Cardiac muscle cell (in vitro differentiated cells and primary cell): ENCODE data around the gene KLHL1. TPM values are rescaled to one million over a fixed set of nuclear protein-coding genes. Genes with fewer than 3 reads are reported as not detected.

Source experiments
- DNase-seq, 2 donors: peaks; one replicate each; pipeline versions ENCODE4 v3.0.0 to v3.0.0-alpha.2; 2010 to 2017; ENCODE audit warnings: low read depth in 1 of 2, low spot score in 1 of 2
- H3K27ac ChIP-seq: fragments of 200-600 bp; sonication (generic); 2 replicates; pipeline ENCODE4 v1.5.1; 2016
- H3K27me3 ChIP-seq: fragments of 200-600 bp; sonication (generic); 2 replicates; pipeline ENCODE4 v1.6.0; 2016; ENCODE audit warnings: control low read depth
- H3K36me3 ChIP-seq: fragments of 200-600 bp; sonication (generic); 2 replicates; pipeline ENCODE4 v1.5.1; 2016; ENCODE audit warnings: control low read depth
- H3K4me1 ChIP-seq: fragments of 200-600 bp; sonication (generic); 2 replicates; pipeline ENCODE4 v1.8.1; 2017; ENCODE audit warnings: low read depth, mild to moderate bottlenecking, mixed run types
- H3K4me3 ChIP-seq: fragments of 200-600 bp; sonication (generic); 2 replicates; pipeline ENCODE4 v1.5.1; 2016; ENCODE audit warnings: mild to moderate bottlenecking
- H3K9me3 ChIP-seq: fragments of 200-600 bp; sonication (generic); 2 replicates; pipeline ENCODE4 v1.5.1; 2017; ENCODE audit warnings: low read depth, mild to moderate bottlenecking, control low read depth
- polyA plus RNA-seq: library from polyadenylated mRNA; unstranded; fragments of >200 nt; fragmentation: Nextera tagmentation; extraction: Ambion mirVana; gene quantifications from 2 replicates; pipeline ENCODE4 v1.2.1, GENCODE V29; 2016
- total RNA-seq: library from RNA; depleted of rRNA; stranded (reverse); fragments of >200 nt; gene quantifications from 2 replicates; pipeline ENCODE4 v1.2.3, GENCODE V29; 2016
- TF ChIP-seq, protein P1 (sequence below): IDR thresholded peaks from 2 replicates; pipeline ENCODE4 v1.5.1; 2012; ENCODE audit warnings: low read depth, mild to moderate bottlenecking, low read length

Gene KLHL1
- total and polyA plus RNA-seq, 2 experiments from 2014 or later = not detected

DNA sequence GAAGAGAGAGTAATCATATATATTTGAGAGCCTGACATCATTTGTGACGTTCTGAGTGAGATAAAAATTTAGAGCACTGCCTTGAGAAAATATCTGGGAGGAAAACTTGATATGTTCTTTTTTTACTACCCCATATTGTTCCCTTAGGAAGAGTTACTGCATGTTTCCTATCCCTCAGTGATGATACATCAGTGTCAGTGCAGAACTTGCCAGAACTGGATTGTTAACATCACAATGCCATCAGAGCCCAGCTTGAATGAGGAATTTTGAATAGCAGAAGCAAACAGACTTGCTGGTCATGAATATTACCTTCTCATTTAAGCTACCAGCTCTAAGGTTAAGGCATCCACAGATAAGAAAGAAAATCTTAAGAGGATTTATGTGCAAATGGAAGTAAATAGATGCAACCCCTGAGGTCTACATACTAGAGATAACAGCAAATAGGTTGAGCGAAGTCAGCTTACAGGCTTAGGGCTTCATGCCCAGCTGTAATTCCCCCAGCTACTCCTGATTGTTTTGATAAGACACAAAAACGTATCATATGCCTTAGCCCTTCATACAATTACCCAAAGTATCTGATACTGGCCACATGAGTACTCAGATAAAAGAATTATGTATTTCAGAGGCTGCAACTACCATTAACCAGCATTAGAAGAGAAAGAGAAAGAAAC, 314.3 kb downstream of the KLHL1 start:
- no peak for DNase-seq

DNA sequence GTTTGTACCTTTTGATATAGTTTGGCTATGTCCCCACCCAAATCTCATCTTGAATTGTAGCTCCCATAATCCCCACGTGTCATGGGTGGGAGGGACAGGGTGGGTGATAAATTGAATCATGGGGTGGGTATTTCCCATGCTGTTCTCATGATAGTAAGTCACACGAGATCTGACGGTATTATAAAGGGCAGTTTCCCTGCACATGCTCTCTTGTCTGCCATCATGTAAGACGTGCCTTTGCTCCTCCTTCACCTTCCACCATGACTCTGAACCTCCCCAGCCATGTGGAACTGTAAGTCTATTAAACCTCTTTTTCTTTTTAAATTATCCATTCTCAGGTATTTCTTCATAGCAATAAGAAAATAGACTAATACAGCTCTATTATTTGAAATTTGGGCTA, 331.3 kb downstream of the KLHL1 start:
- Histone ChIP-seq H3K4me1 (no peaks in the 10 kb centered on the region), H3K9me3 (no peaks in the 10 kb centered on the region), H3K36me3 (no peaks in the 10 kb centered on the region), H3K27ac (no peak overlapping the region), H3K4me3 (no peak overlapping the region), H3K27me3 (no peaks in the 10 kb centered on the region)
- TF ChIP-seq, protein P1, sequence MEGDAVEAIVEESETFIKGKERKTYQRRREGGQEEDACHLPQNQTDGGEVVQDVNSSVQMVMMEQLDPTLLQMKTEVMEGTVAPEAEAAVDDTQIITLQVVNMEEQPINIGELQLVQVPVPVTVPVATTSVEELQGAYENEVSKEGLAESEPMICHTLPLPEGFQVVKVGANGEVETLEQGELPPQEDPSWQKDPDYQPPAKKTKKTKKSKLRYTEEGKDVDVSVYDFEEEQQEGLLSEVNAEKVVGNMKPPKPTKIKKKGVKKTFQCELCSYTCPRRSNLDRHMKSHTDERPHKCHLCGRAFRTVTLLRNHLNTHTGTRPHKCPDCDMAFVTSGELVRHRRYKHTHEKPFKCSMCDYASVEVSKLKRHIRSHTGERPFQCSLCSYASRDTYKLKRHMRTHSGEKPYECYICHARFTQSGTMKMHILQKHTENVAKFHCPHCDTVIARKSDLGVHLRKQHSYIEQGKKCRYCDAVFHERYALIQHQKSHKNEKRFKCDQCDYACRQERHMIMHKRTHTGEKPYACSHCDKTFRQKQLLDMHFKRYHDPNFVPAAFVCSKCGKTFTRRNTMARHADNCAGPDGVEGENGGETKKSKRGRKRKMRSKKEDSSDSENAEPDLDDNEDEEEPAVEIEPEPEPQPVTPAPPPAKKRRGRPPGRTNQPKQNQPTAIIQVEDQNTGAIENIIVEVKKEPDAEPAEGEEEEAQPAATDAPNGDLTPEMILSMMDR = no peak
- no peak for DNase-seq

More for the DNA sequence above, 314.3 kb downstream of the KLHL1 start:
- Histone ChIP-seq H3K27me3 (no peaks in the 10 kb centered on the region), H3K36me3 (no peaks in the 10 kb centered on the region), H3K4me3 (no peak overlapping the region), H3K27ac (no peak overlapping the region), H3K9me3 (no peaks in the 10 kb centered on the region), H3K4me1 (no peaks in the 10 kb centered on the region)
- TF ChIP-seq, protein P1 = no peak

DNA sequence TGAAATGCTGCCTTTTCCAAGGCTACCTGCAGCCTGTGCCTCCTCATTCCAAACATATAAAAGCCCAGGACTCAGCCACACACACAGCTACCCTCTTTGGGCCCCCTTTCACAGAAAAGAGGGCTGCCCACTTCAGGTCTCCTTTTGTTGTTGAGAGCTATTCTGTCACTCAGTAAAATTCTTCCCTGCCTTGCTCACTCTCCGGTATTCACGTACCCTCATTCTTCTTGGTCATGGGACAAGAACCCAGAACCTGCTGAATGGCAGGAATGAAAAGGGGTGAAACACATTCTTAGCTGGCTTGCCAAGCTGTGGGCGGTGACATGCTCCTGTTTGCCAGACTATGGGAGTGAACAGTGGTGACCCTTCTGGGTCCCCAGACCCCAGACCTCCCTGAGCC, 338.6 kb downstream of the KLHL1 start:
- no peak for DNase-seq
- TF ChIP-seq, protein P1 = no peak

DNA sequence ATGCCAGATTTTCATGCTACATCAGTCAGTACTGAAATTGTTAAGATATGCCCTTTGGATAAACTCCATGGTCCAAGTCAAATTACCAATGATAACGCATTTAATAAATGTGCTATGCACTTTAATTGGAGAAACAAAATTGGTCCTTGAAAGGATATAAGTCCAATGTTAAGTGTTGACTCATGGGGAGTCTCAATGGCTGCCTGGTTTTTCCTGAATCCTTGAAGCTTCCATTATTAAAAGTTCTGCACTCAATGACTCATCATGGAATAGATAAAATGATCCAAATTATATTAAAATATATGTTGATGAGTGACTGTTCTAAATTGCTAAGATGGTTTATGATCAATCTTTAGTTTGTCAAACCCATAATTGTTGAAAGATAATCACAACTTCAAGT, 346.7 kb downstream of the KLHL1 start:
- no peaks in the 10 kb centered on the region for H3K9me3 ChIP-seq
- no peak for DNase-seq
- H3K36me3 ChIP-seq = no peaks in the 10 kb centered on the region
- no peaks in the 10 kb centered on the region for H3K27me3 ChIP-seq
- H3K27ac ChIP-seq = no peak overlapping the region
- no peak overlapping the region for H3K4me3 ChIP-seq
- H3K4me1 ChIP-seq = no peaks in the 10 kb centered on the region
- TF ChIP-seq, protein P1 = no peak

More for the DNA sequence above, 338.6 kb downstream of the KLHL1 start:
- Histone ChIP-seq H3K9me3 (no peaks in the 10 kb centered on the region), H3K4me3 (no peak overlapping the region), H3K27me3 (no peaks in the 10 kb centered on the region), H3K36me3 (no peaks in the 10 kb centered on the region), H3K27ac (no peak overlapping the region), H3K4me1 (no peaks in the 10 kb centered on the region)

DNA sequence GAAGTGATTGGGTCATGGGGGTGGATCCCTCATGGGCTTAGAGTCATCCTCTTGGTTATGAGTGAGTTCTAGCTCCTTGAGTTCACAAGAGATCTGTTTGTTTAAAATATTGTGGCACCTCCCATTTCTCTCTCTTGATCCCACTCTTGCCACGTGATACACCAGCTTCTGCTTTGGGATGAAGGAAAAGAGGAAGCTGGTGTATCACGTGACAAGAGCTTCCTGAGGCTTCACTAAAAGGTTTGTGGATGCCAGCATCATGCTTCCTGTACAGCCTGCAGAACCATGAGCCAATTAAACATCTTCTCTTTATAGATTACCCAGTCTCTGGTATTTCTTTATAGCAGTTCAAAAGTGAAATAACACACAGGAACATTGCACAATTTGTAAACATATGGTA, 353.2 kb downstream of the KLHL1 start:
- Histone ChIP-seq H3K9me3 (no peaks in the 10 kb centered on the region), H3K36me3 (no peaks in the 10 kb centered on the region), H3K27ac (no peak overlapping the region), H3K27me3 (no peaks in the 10 kb centered on the region), H3K4me3 (no peak overlapping the region), H3K4me1 (no peaks in the 10 kb centered on the region)
- DNase-seq = no peak
- TF ChIP-seq, protein P1 = no peak
